ENCODE results near the gene KCP.

DNA sequence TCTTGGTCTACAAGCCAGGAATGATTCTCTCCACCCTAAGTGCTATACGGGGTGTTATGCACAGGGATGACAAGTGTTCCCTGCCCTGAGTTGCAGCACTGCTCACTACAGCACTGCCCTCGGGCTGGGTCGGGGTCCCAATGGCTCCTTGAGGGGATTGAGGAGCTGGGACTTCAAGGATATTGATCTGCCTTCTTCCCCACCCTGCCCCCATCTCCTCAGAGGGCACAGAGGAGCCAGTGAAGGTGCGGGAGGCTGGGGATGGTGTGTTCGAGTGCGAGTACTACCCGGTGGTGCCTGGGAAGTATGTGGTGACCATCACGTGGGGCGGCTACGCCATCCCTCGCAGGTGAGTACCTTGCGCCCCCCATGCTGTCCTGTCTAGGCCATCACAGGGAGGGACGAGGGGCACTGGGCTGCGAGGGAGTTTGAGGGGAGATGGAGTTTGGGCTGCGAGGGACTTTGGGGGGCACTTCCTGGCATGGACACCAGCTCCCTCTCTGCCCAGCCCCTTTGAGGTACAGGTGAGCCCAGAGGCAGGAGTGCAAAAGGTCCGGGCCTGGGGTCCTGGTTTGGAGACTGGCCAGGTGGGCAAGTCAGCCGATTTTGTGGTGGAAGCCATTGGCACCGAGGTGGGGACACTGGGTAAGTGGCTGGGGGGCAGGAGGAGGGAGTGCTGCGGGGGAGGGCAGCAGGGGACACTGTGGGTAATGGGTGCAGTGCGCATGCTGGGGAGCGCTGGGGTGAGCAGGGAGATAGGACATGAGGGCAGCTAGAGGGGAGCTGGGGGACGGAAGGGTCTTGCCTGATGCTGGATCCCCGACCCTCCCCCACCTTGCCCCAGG is 70.0 kb downstream of the KCP start:
- TF ChIP-seq CTCF (IDR thresholded peaks at IDR 0.05; ENCODE audit: low read depth, low read length) (no peak), POLR2A (IDR thresholded peaks at IDR 0.05; ENCODE audit: extremely low read depth, insufficient read length) (no peak), MYC (IDR thresholded peaks at IDR 0.05; ENCODE audit: low read depth, low read length) (no peak)
- TF ChIP-seq, protein P1, sequence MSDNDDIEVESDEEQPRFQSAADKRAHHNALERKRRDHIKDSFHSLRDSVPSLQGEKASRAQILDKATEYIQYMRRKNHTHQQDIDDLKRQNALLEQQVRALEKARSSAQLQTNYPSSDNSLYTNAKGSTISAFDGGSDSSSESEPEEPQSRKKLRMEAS (IDR thresholded peaks at IDR 0.05; ENCODE audit: low read depth, low read length) = no peak

Measured in NB4 (cell line).